ENCODE results near the gene LMNTD1. TPM values are rescaled to one million over a fixed set of nuclear protein-coding genes. Genes with fewer than 3 reads are reported as not detected.

LMNTD1 gene
- total and polyA plus RNA-seq, 8 donors: 0.22 to 0.70 (median 0.46) TPM; not detected in 4

DNA sequence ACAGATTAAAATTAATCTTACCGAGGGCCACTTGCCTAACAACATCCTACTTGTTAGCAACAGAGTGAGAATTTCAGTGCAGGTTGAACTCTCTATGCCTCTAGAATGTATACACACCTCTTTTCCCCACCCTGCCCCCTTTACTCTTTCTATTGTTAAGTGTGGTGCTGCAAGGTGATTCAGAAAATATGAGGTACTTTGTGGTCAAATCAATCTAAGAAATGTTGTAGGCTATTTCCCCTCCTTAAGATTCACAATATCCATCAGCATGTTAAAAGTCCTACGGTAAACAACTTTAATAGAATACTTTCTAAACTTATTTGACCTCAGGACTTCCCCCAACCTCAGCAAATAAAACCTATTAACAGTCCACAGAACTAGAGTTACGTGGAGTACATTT lies 106.0 kb downstream of the LMNTD1 start:
- intact Hi-C loops (cut with DNase I): loop anchor here in 1 of 3 donors (10.0 kb wide), 1 partner anchor 578 kb away; no protein-coding TSS in a partner anchor
- Histone ChIP-seq H3K4me1 (no peaks in the 10 kb centered on the region), H3K27ac (no peak overlapping the region), H3K27me3 (no peaks in the 10 kb centered on the region), H3K9me3 (no peaks in the 10 kb centered on the region), H3K36me3 (no peaks in the 10 kb centered on the region), H3K4me3 (no peak overlapping the region)
- FAIRE-seq (no peak), DNase-seq (no peak), ATAC-seq (no peak)
- 64 to 70% methylated on average over 3 of the region's 3 CpGs for WGBS, 2 donors
- TF ChIP-seq, protein P1, sequence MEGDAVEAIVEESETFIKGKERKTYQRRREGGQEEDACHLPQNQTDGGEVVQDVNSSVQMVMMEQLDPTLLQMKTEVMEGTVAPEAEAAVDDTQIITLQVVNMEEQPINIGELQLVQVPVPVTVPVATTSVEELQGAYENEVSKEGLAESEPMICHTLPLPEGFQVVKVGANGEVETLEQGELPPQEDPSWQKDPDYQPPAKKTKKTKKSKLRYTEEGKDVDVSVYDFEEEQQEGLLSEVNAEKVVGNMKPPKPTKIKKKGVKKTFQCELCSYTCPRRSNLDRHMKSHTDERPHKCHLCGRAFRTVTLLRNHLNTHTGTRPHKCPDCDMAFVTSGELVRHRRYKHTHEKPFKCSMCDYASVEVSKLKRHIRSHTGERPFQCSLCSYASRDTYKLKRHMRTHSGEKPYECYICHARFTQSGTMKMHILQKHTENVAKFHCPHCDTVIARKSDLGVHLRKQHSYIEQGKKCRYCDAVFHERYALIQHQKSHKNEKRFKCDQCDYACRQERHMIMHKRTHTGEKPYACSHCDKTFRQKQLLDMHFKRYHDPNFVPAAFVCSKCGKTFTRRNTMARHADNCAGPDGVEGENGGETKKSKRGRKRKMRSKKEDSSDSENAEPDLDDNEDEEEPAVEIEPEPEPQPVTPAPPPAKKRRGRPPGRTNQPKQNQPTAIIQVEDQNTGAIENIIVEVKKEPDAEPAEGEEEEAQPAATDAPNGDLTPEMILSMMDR (IDR thresholded peaks at IDR 0.05): no peak

DNA sequence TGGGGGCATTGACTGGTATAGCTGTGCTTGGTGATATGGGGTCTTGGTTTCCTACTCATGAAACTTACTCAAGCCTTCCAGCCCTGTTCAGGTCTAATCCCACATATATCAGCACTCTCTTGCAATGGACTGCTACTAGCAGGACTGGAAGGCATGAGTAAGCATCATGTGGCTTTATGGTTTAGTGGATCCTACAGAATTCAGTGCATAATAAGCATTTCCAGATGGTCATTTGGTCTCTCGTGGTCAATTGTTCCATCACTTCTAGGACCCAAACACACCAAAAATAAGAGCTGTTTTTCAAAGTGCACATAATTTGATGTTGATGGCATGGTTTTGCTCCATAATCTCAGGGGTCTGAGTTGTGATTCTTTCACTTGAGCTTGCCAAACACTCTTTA lies 114.4 kb downstream of the LMNTD1 start:
- H3K27me3 ChIP-seq: no peaks in the 10 kb centered on the region
- intact Hi-C loops (cut with DNase I): loop anchor here in 1 of 3 donors (10.0 kb wide), 1 partner anchor 586 kb away; no protein-coding TSS in a partner anchor
- 72 to 84% methylated on average over 1 of the region's 1 CpG for WGBS, 2 donors
- no peaks in the 10 kb centered on the region for H3K4me1 ChIP-seq
- no peaks in the 10 kb centered on the region for H3K36me3 ChIP-seq
- DNase-seq (no peak), FAIRE-seq (no peak), ATAC-seq (no peak)
- no peak overlapping the region for H3K4me3 ChIP-seq
- no peaks in the 10 kb centered on the region for H3K9me3 ChIP-seq
- TF ChIP-seq, protein P1 (IDR thresholded peaks at IDR 0.05): no peak
- H3K27ac ChIP-seq: no peak overlapping the region

DNA sequence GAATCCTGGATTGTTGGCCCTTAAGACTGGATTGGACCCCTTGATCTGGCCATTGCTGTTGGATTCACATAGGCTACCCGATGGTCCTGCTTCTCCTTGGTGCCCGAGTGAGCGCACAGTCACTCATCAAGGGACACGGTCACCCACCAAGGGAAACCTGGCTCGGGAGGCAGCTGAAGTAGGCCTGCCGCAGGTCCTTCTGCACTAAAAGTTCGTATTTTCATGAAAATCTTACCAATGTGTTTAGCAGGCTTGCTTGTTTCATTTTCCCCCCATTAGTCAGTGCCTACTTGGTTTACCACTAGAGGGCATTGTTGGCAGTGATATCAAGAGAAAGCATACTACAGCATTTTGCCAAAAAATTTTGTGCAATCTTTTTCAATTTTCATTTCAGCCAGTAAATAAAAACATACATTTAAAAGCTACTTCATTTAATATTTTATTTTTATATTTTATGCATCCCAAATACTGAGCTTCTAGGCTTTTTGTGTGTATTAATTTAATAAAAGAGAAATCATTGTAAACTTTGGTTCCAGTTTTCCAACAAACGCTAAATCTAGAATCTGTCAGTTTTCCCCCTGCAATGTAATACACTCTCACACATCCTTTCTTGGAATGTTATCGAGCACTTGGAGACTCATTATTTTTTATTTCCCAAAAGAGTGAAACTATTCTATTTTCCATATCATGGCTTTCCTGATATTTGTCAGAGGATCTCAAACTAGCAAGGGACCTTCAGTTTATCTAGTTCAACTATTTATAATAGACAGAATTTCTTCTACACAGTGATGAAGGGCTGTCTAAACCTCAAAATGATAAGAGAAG lies 116.7 kb downstream of the LMNTD1 start:
- Histone ChIP-seq H3K36me3 (no peaks in the 10 kb centered on the region), H3K27me3 (no peaks in the 10 kb centered on the region), H3K9me3 (no peaks in the 10 kb centered on the region), H3K27ac (no peak overlapping the region), H3K4me1 (peaks cover 0 to 4% (median 0%) of the 10 kb centered on the region in 3 donors), H3K4me3 (peak overlapping the region in 2 of 4 donors; percentile 28 to 31)
- WGBS, 2 donors: 29 to 34% methylated on average over 9 of the region's 9 CpGs
- intact Hi-C loops (cut with DNase I): loop anchor here in 1 of 3 donors (10.0 kb wide), 1 partner anchor 588 kb away; no protein-coding TSS in a partner anchor
- DNase-seq (peak in 2 of 6 donors; percentile 18 to 38), FAIRE-seq (peak; percentile 88), ATAC-seq (peak; percentile 75 to 95 (median 91))
- TF ChIP-seq, protein P1 (IDR thresholded peaks at IDR 0.05): peak; percentile 40 to 74 (median 58)

DNA sequence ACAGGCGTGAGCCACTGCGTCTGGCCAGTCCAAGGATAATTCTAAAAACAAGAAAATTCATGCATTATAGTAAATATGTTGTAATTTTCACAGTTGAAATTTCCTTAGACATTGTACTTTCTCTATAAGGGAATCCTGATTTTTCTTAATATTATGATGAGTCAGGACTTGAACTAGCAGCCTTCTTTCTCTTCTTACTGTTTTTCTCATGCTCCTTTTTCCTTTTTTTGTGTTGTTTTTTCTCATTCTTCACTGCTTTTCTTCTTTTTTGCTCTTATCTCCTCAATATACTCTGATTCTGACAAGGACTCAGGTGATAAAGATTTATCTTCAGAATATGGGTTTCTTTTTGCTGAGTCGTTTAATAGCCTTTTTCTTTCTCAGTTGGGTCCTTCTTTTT lies 117.7 kb downstream of the LMNTD1 start:
- H3K36me3 ChIP-seq: no peaks in the 10 kb centered on the region
- H3K4me1 ChIP-seq: peaks cover 0 to 4% (median 0%) of the 10 kb centered on the region in 3 donors
- no peaks in the 10 kb centered on the region for H3K9me3 ChIP-seq
- DNase-seq (no peak), FAIRE-seq (no peak), ATAC-seq (no peak)
- 62 to 71% methylated on average over 3 of the region's 3 CpGs for WGBS, 2 donors
- H3K27ac ChIP-seq: no peak overlapping the region
- H3K27me3 ChIP-seq: no peaks in the 10 kb centered on the region
- TF ChIP-seq, protein P1 (IDR thresholded peaks at IDR 0.05): no peak
- intact Hi-C loops (cut with DNase I): loop anchor here in 1 of 3 donors (10.0 kb wide), 1 partner anchor 589 kb away; no protein-coding TSS in a partner anchor
- no peak overlapping the region for H3K4me3 ChIP-seq

Measured in pancreas (tissue), 10 donors.